Brain microvascular endothelial cell (primary cell): Measurements from ENCODE around the gene ABCC1.

Experiments used
- DNase-seq: peaks from one replicate; pipeline ENCODE4 v3.0.0-alpha.2; 2020
- H3K27ac ChIP-seq: fragments of 250-450 bp; sonication (Bioruptor Pico); 2 replicates; pipeline ENCODE4 v1.5.1; 2020; ENCODE audit warnings: mild to moderate bottlenecking, moderate library complexity
- H3K27me3 ChIP-seq: fragments of 250-450 bp; sonication (Bioruptor Pico); replicated peaks from 2 replicates; pipeline ENCODE4 v1.5.1; 2020; ENCODE audit warnings: mild to moderate bottlenecking
- H3K36me3 ChIP-seq: fragments of 250-450 bp; sonication (Bioruptor Pico); replicated peaks from 2 replicates; pipeline ENCODE4 v1.5.1; 2020; ENCODE audit warnings: mild to moderate bottlenecking
- H3K4me3 ChIP-seq: 2 replicates; pipeline ENCODE4 v1.5.1; 2011; ENCODE audit warnings: low read depth, mild to moderate bottlenecking, control low read depth, low read length, moderate library complexity
- CTCF ChIP-seq: IDR thresholded peaks from 2 replicates; pipeline ENCODE4 v1.5.1; 2011; ENCODE audit warnings: low read depth, mild to moderate bottlenecking, moderate library complexity, low read length, control low read depth, inconsistent platforms; ENCODE audit errors: missing control alignments
- in situ Hi-C: cut with HindIII; loops from 2 replicates; pipeline ENCODE4 v1.10.0; 2017; ENCODE audit warnings: low sequenced_read_pairs, low pct_ligation_motif_present

The ABCC1 gene

GRCh38 chr16:16082255-16082654, 132.8 kb downstream of the ABCC1 start:
- no peak overlapping the region for H3K27ac ChIP-seq
- H3K27me3 ChIP-seq, result no peaks in the 10 kb centered on the region
- in situ Hi-C loops, result no loop called here
- no peak for DNase-seq
- no peak overlapping the region for H3K4me3 ChIP-seq
- H3K36me3 ChIP-seq, result peaks cover 77% of the 10 kb centered on the region
- no peak for TF ChIP-seq CTCF

- Histone ChIP-seq H3K27me3 (no peaks in the 10 kb centered on the region), H3K4me3 (no peak overlapping the region), H3K27ac (no peak overlapping the region), H3K36me3 (peaks cover 73% of the 10 kb centered on the region)
- DNase-seq, result peak; percentile 22
- in situ Hi-C loops, result no loop called here
- TF ChIP-seq CTCF, result no peak
Measured at GRCh38 chr16:16083421-16084156, 134.2 kb downstream of the ABCC1 start.

GRCh38 chr16:16084874-16085273, 135.5 kb downstream of the ABCC1 start:
- in situ Hi-C loops, result no loop called here
- Histone ChIP-seq H3K36me3 (peaks cover 69% of the 10 kb centered on the region), H3K4me3 (no peak overlapping the region), H3K27ac (no peak overlapping the region), H3K27me3 (no peaks in the 10 kb centered on the region)
- TF ChIP-seq CTCF, result no peak
- no peak for DNase-seq

- Histone ChIP-seq H3K36me3 (peaks cover 72% of the 10 kb centered on the region), H3K27me3 (no peaks in the 10 kb centered on the region), H3K27ac (no peak overlapping the region), H3K4me3 (no peak overlapping the region)
- in situ Hi-C loops, result no loop called here
- TF ChIP-seq CTCF, result no peak
- no peak for DNase-seq
Measured at GRCh38 chr16:16086653-16087446, 137.4 kb downstream of the ABCC1 start.

GRCh38 chr16:16090238-16090637, 140.8 kb downstream of the ABCC1 start:
- no peak overlapping the region for H3K4me3 ChIP-seq
- DNase-seq, result no peak
- in situ Hi-C loops, result no loop called here
- no peaks in the 10 kb centered on the region for H3K27me3 ChIP-seq
- TF ChIP-seq CTCF, result no peak
- no peak overlapping the region for H3K27ac ChIP-seq
- peaks cover 53% of the 10 kb centered on the region for H3K36me3 ChIP-seq
